Breast epithelium (tissue), 4 donors: ENCODE results near the gene CDRT15L2. TPM values are rescaled to one million over a fixed set of nuclear protein-coding genes. Genes with fewer than 3 reads are reported as not detected.
"Not testable (repeated sequence)": the region's sequence is repeated elsewhere in the genome, so short reads cannot be mapped to it uniquely, and the experiment has no call there.

Experiments used
- DNase-seq, 2 donors: peaks; one replicate each; pipeline ENCODE4 v3.0.0-alpha.2; 2019; ENCODE audit warnings: low spot score in 2 of 2
- H3K27ac ChIP-seq, 2 donors: fragments of 200-600 bp; sonication (generic) in 1 of 2; one replicate each; pipeline ENCODE4 v1.5.1; 2016 to 2019; ENCODE audit warnings: mild to moderate bottlenecking in 1 of 2
- H3K27me3 ChIP-seq, 2 donors: fragments of 200-600 bp; sonication (generic) in 1 of 2; one replicate each; pipeline versions ENCODE4 v1.5.1 to v1.6.0; 2017 to 2019; ENCODE audit warnings: control low read depth in 1 of 2, mild to moderate bottlenecking in 1 of 2
- H3K36me3 ChIP-seq: fragments of 200-600 bp; one replicate; pipeline ENCODE4 v1.5.1; 2019
- H3K4me1 ChIP-seq, 2 donors: fragments of 200-600 bp; sonication (generic); one replicate each; pipeline ENCODE4 v1.5.1; 2016 to 2019; ENCODE audit warnings: control low read depth in 1 of 2
- H3K4me3 ChIP-seq, 3 donors: fragments of 200-600 bp; sonication (generic); 1 replicate in 2 of 3; 2 replicates in 1 of 3; pipeline ENCODE4 v1.5.1; 2016 to 2019; ENCODE audit warnings: mild to moderate bottlenecking in 3 of 3, moderate library complexity in 2 of 3
- H3K9me3 ChIP-seq, 2 donors: fragments of 200-600 bp; sonication (generic) in 1 of 2; one replicate each; pipeline ENCODE4 v1.5.1; 2016 to 2019; ENCODE audit warnings: control low read depth in 1 of 2
- POLR2A ChIP-seq: fragments of 450-650 bp; IDR thresholded peaks from one replicate; pipeline ENCODE4 v1.6.1; 2016; ENCODE audit warnings: antibody characterized with exemption, mild to moderate bottlenecking, moderate library complexity
- POLR2AphosphoS5 ChIP-seq, 3 donors: sonication (generic); formaldehyde crosslinking; IDR thresholded peaks; one replicate each; pipeline ENCODE4 v1.6.1; 2017; ENCODE audit warnings: antibody characterized with exemption in 3 of 3
- intact Hi-C: fragments of 100-400 bp; cut with DNase I; formaldehyde crosslinking; loops from one replicate; pipeline ENCODE4 v1.15.1; 2023; ENCODE audit warnings: low total_unique reads
- total RNA-seq, 3 donors: library from RNA; depleted of rRNA; stranded (reverse); fragments of >200 nt; gene quantifications; one replicate each; pipeline ENCODE4 v1.1.0, GENCODE V29; 2016
- TF ChIP-seq, protein P1 (sequence below), 3 donors: fragments of 450-650 bp; IDR thresholded peaks; one replicate each; pipeline ENCODE4 v1.5.1; 2016 to 2017; ENCODE audit warnings: antibody characterized with exemption in 3 of 3, mild to moderate bottlenecking in 3 of 3, moderate library complexity in 3 of 3

CDRT15L2 gene
- total RNA-seq, 3 donors from 2014 or later = not detected

GRCh38 chr17:20558096-20558495 lies 21.4 kb upstream of the CDRT15L2 start:
- intact Hi-C loops = not testable (repeated sequence)

DNA sequence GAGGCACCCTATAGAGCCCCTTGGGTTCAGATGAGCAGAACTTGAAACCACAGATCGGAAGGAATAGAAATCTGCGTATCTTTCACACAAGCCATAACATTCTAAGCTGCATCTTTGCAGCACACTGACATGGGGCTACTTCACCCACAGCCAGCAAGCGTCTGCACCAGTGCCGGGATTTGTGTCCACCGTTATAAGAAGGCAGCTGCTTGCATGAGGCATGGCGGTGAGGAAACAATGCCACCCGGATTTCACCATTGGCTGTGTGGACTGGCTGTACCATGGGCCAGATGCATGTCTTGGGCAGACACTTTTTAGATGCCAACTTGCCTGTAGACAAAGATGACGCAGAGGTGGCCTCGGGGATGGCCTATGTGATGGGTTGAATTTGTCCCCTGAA lies 20.5 kb upstream of the CDRT15L2 start:
- H3K4me1 ChIP-seq, H3K4me3 ChIP-seq, H3K27ac ChIP-seq, H3K9me3 ChIP-seq, intact Hi-C loops, H3K36me3 ChIP-seq, DNase-seq, H3K27me3 ChIP-seq: not testable (repeated sequence)

More at GRCh38 chr17:20558096-20558495, 21.4 kb upstream of the CDRT15L2 start:
- not testable (repeated sequence) for DNase-seq, H3K4me3 ChIP-seq, H3K36me3 ChIP-seq, H3K9me3 ChIP-seq, H3K4me1 ChIP-seq, H3K27ac ChIP-seq, H3K27me3 ChIP-seq

DNA sequence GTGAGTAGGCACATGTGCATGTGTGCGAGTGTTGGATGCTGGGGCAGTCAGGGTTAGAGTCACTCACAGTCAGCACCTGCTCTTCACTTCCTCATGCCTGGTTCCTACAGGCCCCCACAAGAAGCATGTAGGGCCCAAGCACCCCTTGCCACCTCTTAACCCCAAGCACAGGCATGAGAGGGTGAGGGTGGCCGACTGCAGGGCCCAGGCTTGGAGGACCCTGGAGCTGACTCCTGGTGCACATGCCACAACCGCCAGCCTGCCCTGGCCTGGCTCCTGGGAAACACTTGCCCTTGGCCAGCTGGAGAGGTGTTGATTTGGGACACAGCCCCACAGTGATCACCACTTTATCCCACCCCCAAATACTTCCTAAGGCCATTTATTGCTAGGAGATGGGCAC lies 16.9 kb upstream of the CDRT15L2 start:
- Histone ChIP-seq H3K36me3 (no peaks in the 10 kb centered on the region), H3K9me3 (no peaks in the 10 kb centered on the region), H3K27me3 (no peaks in the 10 kb centered on the region), H3K27ac (no peak overlapping the region), H3K4me3 (no peak overlapping the region), H3K4me1 (no peaks in the 10 kb centered on the region)
- no peak for DNase-seq
- TF ChIP-seq, protein P1, sequence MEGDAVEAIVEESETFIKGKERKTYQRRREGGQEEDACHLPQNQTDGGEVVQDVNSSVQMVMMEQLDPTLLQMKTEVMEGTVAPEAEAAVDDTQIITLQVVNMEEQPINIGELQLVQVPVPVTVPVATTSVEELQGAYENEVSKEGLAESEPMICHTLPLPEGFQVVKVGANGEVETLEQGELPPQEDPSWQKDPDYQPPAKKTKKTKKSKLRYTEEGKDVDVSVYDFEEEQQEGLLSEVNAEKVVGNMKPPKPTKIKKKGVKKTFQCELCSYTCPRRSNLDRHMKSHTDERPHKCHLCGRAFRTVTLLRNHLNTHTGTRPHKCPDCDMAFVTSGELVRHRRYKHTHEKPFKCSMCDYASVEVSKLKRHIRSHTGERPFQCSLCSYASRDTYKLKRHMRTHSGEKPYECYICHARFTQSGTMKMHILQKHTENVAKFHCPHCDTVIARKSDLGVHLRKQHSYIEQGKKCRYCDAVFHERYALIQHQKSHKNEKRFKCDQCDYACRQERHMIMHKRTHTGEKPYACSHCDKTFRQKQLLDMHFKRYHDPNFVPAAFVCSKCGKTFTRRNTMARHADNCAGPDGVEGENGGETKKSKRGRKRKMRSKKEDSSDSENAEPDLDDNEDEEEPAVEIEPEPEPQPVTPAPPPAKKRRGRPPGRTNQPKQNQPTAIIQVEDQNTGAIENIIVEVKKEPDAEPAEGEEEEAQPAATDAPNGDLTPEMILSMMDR (IDR thresholded peaks at IDR 0.05) = no peak
- TF ChIP-seq POLR2AphosphoS5 (IDR thresholded peaks at IDR 0.05) (no peak), POLR2A (no peak)
- intact Hi-C loops = no loop called here

DNA sequence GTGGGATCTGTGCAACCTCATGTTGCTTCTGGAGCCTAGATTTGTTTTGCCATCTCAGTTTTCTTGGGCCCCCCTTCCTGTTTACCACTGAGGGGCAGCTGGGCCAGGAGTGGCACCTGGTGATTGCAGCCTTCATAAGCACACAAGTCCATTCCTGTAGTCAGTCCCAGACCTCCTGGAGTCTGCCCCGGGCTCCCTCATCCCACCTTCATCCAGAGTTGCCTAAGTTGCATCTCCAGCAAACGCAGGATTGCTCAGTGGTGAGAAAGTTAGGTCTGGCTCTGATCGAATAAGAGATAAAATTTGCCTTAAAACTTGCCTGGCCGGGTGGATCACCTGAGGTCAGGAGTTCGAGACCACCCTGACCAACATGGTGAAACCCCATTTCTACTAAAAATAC lies 14.3 kb upstream of the CDRT15L2 start:
- not testable (repeated sequence) for H3K4me3 ChIP-seq, H3K27me3 ChIP-seq, DNase-seq, H3K27ac ChIP-seq, H3K9me3 ChIP-seq, H3K36me3 ChIP-seq, H3K4me1 ChIP-seq
- intact Hi-C loops = loop anchor here (5.0 kb wide), 1 partner anchor 832 kb away; no protein-coding TSS in a partner anchor

- TF ChIP-seq, protein P1 (IDR thresholded peaks at IDR 0.05) = no peak
- no peak for TF ChIP-seq POLR2A
- TF ChIP-seq POLR2AphosphoS5 (IDR thresholded peaks at IDR 0.05) = no peak
- intact Hi-C loops = loop anchor here (5.0 kb wide), 1 partner anchor 832 kb away; no protein-coding TSS in a partner anchor
- Histone ChIP-seq H3K36me3 (no peaks in the 10 kb centered on the region), H3K4me3 (no peak overlapping the region), H3K27me3 (no peaks in the 10 kb centered on the region), H3K27ac (no peak overlapping the region), H3K9me3 (no peaks in the 10 kb centered on the region), H3K4me1 (no peaks in the 10 kb centered on the region)
- DNase-seq = no peak
These were observed 13.8 kb upstream of the CDRT15L2 start for GRCh38 chr17:20565711-20566110.

DNA sequence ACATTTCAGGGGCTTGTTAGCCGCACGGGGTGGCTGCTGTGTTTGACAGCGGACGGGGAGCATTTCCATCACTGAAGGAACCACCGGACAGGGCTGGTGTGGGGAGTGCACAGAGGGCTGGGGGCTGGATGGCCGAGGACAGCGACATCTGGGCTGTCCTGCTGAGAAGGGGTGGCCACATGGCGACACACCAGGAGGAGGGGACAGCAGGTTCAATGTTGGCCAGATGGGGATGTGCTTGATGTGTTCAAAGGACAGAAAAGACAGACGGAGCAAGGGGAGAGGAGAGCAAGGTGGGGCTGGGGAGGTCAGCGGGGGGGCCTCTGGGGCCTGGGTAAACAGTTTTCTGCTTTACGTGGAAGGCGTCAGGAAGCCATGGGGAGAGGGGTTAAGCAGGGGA lies 12.8 kb upstream of the CDRT15L2 start:
- H3K36me3 ChIP-seq, H3K27ac ChIP-seq, H3K9me3 ChIP-seq, H3K4me3 ChIP-seq, DNase-seq, H3K27me3 ChIP-seq, H3K4me1 ChIP-seq: not testable (repeated sequence)
- intact Hi-C loops = loop anchor here (5.0 kb wide), 1 partner anchor 831 kb away; no protein-coding TSS in a partner anchor

DNA sequence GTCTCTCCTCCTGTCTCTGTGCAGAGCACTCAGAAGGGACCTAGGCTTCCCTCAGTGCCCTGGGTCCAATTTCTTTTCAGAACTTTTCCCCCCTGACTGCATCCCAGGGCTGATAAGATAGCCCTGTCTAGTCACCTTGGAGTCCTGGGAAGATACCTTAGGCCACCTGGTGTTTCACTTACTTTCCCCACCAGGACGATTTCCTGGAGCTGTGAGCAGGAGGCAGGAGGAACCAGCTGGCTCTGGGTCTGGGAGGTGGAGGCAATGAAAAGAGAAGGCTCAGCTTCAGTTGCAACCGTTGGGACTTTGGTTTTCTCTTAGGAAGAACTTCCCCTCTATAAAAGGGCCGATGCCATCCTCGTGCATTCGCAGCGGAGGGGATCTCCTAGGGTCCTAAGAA lies 12.1 kb upstream of the CDRT15L2 start:
- not testable (repeated sequence) for H3K9me3 ChIP-seq, H3K4me1 ChIP-seq, H3K36me3 ChIP-seq, H3K27me3 ChIP-seq, H3K27ac ChIP-seq, DNase-seq, H3K4me3 ChIP-seq
- intact Hi-C loops = loop anchor here (5.0 kb wide), 1 partner anchor 830 kb away; no protein-coding TSS in a partner anchor

GRCh38 chr17:20568604-20569003 lies 10.9 kb upstream of the CDRT15L2 start:
- not testable (repeated sequence) for DNase-seq, H3K27me3 ChIP-seq, H3K36me3 ChIP-seq, H3K4me3 ChIP-seq, H3K9me3 ChIP-seq, H3K4me1 ChIP-seq, H3K27ac ChIP-seq
- intact Hi-C loops = loop anchor here (5.0 kb wide), 1 partner anchor 829 kb away; no protein-coding TSS in a partner anchor

DNA sequence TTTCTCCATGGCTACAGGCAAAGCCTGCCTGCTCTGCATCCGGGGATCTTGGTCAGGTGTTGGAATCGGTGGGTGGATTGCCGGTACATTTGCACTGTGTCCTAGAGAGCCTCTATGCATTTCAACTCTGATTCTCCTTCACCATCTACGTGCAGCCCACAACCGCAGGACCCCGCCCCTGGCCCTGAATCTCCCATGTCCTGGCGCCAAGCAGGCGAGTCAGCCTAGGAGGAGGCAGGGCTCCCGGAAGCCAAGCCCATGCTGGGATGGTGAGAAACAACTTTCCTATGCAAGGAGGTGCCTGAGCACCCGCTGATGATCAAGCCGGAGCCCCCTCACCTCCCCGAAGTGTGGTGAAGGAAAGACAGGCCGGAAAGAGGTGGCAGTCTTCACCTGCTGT lies 7.9 kb upstream of the CDRT15L2 start:
- H3K4me3 ChIP-seq, intact Hi-C loops, H3K27ac ChIP-seq, DNase-seq, H3K4me1 ChIP-seq, H3K27me3 ChIP-seq, H3K9me3 ChIP-seq, H3K36me3 ChIP-seq: not testable (repeated sequence)

DNA sequence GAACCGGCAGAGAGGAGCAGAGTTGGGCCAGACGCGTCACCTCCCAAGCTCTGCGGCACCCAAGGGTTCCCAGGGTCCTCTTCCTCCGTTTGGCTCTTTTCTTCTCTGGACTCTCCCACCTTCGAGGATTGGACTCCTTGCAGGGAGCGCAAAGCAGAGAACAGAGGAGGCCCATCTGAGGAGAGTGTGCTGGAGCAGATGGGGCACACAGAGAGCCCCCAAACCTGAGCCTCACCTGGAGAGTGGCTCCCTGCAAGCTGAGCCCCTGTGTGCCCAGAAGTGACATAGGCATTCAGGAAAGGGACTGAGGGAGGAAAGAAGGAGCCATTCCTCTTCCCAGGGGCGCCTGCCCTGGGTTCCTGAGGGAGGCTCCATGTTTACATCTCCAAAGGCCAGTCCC lies 6.3 kb upstream of the CDRT15L2 start:
- H3K27ac ChIP-seq, H3K4me1 ChIP-seq, H3K27me3 ChIP-seq, H3K9me3 ChIP-seq, intact Hi-C loops, H3K36me3 ChIP-seq, H3K4me3 ChIP-seq, DNase-seq: not testable (repeated sequence)

DNA sequence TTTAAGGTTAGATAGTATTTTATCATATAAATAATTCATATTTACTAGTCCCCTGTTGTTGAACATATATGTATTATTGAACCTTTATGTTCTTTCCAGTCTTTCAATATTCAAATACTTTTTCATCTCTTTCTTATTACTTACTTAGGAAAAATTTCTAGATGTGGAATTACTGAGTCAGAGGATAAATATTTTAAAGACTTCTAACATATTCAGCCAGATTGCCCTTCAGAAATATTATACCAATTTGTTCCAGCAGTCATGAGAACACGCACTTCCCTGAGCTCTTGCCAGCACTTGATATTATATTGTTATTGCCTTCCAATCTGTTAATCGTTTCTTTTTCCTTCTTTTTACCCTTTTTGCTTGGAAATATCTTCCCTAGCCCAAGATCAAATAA lies 4.5 kb upstream of the CDRT15L2 start:
- H3K4me1 ChIP-seq = not testable (repeated sequence)

More for the DNA sequence above, 4.5 kb upstream of the CDRT15L2 start:
- H3K27me3 ChIP-seq, DNase-seq, H3K36me3 ChIP-seq, intact Hi-C loops, H3K9me3 ChIP-seq, H3K27ac ChIP-seq, H3K4me3 ChIP-seq: not testable (repeated sequence)
